Measurements from ENCODE around the gene RASGRP4.

DNA sequence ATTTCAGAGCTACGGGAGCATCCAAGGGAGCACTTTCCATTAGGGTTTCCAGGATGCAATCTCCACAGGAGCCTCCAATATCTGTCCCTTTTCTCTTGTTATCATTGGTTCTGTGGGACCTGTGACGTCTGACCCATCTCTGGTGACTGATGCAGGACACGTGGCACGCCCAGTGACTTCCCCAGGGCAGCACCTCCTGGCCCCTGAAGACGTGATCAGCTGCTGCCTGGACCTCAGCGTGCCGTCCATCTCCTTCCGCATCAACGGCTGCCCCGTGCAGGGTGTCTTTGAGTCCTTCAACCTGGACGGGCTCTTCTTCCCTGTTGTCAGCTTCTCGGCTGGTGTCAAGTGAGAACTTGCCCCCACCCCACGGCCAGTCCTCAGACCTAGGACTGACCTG is 33.0 kb upstream of the RASGRP4 start:
- TF ChIP-seq CTCF (IDR thresholded peaks at IDR 0.05) (no peak), ZFX (IDR thresholded peaks at IDR 0.05; ENCODE audit: borderline replicate concordance) (no peak)

Data from 22Rv1 (cell line).